Measurements from ENCODE around the gene RHOA.

Gene RHOA

GRCh38 chr3:49411968-49412631, at the start of gene RHOA, which contains the start of gene TCTA:
Gene RHOA (minus strand): TSS chr3:49411976. CDS start chr3:49375589, 36,387 bp downstream.
Gene TCTA (plus strand): TSS chr3:49412423. CDS start chr3:49412427, 4 bp downstream.
- DNase-seq, result peak; percentile 100

GRCh38 chr3:49460956-49461355, 49.2 kb upstream of the RHOA start:
- DNase-seq, result no peak

GRCh38 chr3:49460188-49460890, 48.6 kb upstream of the RHOA start:
- no peak for DNase-seq

- DNase-seq, result no peak
Observed at GRCh38 chr3:49456466-49456865, 44.7 kb upstream of the RHOA start.

- DNase-seq, result peak; percentile 10
Observed at GRCh38 chr3:49454898-49455681, 43.3 kb upstream of the RHOA start.

- DNase-seq, result no peak
Observed at GRCh38 chr3:49454458-49454857, 42.7 kb upstream of the RHOA start.

GRCh38 chr3:49453621-49454020, 41.8 kb upstream of the RHOA start:
- no peak for DNase-seq

GRCh38 chr3:49445391-49445790, 33.6 kb upstream of the RHOA start:
- DNase-seq, result no peak

- no peak for DNase-seq
Observed at GRCh38 chr3:49434731-49435130, 23.0 kb upstream of the RHOA start.

- DNase-seq, result no peak
Observed at GRCh38 chr3:49428752-49429080, 16.9 kb upstream of the RHOA start.

GRCh38 chr3:49427586-49427985, 15.8 kb upstream of the RHOA start:
- DNase-seq, result peak; percentile 56

GRCh38 chr3:49424816-49425215, 13.0 kb upstream of the RHOA start:
- no peak for DNase-seq

- DNase-seq, result no peak
Observed at GRCh38 chr3:49422379-49423248, 10.8 kb upstream of the RHOA start, which contains the start of gene AMT. Gene AMT (minus strand): TSS chr3:49422473. CDS start chr3:49422450, 23 bp downstream.

- DNase-seq, result no peak
Observed at GRCh38 chr3:49421890-49422378, 10.2 kb upstream of the RHOA start.

- DNase-seq, result no peak
Observed at GRCh38 chr3:49417516-49418120, 5.8 kb upstream of the RHOA start.

- DNase-seq, result no peak
Observed at GRCh38 chr3:49416867-49417266, 5.1 kb upstream of the RHOA start.

GRCh38 chr3:49415931-49416601, 4.3 kb upstream of the RHOA start:
- DNase-seq, result peak; percentile 31

- DNase-seq, result no peak
Observed at GRCh38 chr3:49414753-49415152, 3.0 kb upstream of the RHOA start.

- DNase-seq, result no peak
Observed at GRCh38 chr3:49413338-49413734, 1.6 kb upstream of the RHOA start.

- DNase-seq, result no peak
Observed at GRCh38 chr3:49412632-49413337, 1.0 kb upstream of the RHOA start.

- no peak for DNase-seq
Observed at GRCh38 chr3:49411535-49411967, 225 bp downstream of the RHOA start.

Data from inflammatory macrophage treated with lipopolysaccharide for 4 hours (primary cell).